ENCODE data around the gene CDC14A.
"Not testable (repeated sequence)": the region's sequence is repeated elsewhere in the genome, so short reads cannot be mapped to it uniquely, and the experiment has no call there.

Gene CDC14A

GRCh38 chr1:100366209-100366525 lies 13.9 kb downstream of the CDC14A start:
- Mint-ChIP-seq H3K4me1 (ENCODE audit: low read depth) (peaks cover 61% of the 10 kb centered on the region), H3K27ac (no peak overlapping the region), H3K9me3 (peaks cover 3% of the 10 kb centered on the region), H3K36me3 (ENCODE audit: low read depth) (peaks cover 55% of the 10 kb centered on the region), H3K4me3 (no peak overlapping the region), H3K27me3 (no peaks in the 10 kb centered on the region)

DNA sequence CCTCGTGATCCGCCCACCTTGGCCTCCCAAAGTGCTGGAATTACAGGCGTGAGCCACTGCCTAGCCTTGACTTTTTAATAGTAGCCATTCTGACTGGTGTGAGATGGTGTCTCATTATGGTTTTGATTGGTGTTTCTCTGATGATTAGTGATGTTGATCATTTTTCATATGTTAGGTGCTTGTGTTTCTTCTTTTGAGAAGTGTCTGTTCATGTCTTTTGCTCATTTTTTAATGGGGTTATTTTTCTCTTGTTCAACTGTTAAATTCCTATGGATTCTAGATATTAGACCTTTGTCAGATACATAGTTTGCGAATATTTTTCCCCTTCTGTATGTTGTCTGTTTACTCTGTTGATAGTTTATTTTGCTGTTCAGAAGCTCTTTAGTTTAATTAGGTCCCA lies 17.0 kb downstream of the CDC14A start:
- H3K4me3 Mint-ChIP-seq, H3K27me3 Mint-ChIP-seq, H3K9me3 Mint-ChIP-seq, H3K27ac Mint-ChIP-seq: not testable (repeated sequence)
- Mint-ChIP-seq H3K36me3 (ENCODE audit: low read depth) (peaks cover 57% of the 10 kb centered on the region), H3K4me1 (ENCODE audit: low read depth) (peaks cover 65% of the 10 kb centered on the region)

DNA sequence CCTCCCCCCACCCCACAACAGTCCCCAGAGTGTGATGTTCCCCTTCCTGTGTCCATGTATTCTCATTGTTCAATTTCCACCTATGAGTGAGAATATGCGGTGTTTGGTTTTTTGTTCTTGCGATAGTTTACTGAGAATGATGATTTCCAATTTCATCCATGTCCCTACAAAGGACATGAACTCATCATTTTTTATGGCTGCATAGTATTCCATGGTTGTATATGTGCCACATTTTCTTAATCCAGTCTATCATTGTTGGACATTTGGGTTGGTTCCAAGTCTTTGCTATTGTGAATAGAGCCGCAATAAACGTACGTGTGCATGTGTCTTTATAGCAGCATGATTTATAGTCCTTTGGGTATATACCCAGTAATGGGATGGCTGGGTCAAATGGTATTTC lies 21.6 kb downstream of the CDC14A start:
- Mint-ChIP-seq H3K36me3 (ENCODE audit: low read depth) (peaks cover 52% of the 10 kb centered on the region), H3K4me1 (ENCODE audit: low read depth) (peaks cover 73% of the 10 kb centered on the region), H3K9me3 (peaks cover 11% of the 10 kb centered on the region)
- H3K4me3 Mint-ChIP-seq, H3K27ac Mint-ChIP-seq, H3K27me3 Mint-ChIP-seq: not testable (repeated sequence)

DNA sequence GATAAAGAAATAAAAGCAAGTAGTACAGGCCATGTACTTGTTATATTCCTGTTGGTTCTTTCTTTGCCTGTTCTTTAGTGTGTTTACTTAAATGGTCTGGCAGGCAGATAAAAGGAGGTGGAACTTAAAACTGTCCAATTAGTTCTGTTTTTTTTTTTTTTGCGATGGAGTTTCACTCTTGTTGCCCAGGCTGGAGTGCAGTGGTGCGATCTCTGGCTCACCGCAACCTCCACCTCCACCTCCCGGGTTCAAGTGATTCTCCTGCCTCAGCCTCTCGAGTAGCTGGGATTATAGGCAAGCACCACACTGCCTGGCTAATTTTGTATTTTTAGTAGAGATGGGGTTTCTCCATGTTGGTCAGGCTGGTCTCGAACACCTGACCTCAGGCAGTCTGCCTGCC lies 24.6 kb downstream of the CDC14A start:
- not testable (repeated sequence) for H3K27me3 Mint-ChIP-seq, H3K9me3 Mint-ChIP-seq, H3K27ac Mint-ChIP-seq, H3K4me3 Mint-ChIP-seq
- Mint-ChIP-seq H3K4me1 (ENCODE audit: low read depth) (peaks cover 74% of the 10 kb centered on the region), H3K36me3 (ENCODE audit: low read depth) (peaks cover 56% of the 10 kb centered on the region)

GRCh38 chr1:100377590-100378361 lies 25.5 kb downstream of the CDC14A start:
- Mint-ChIP-seq H3K4me3 (peak overlapping the region; percentile 30), H3K27ac (peak overlapping the region; percentile 83), H3K36me3 (ENCODE audit: low read depth) (peaks cover 50% of the 10 kb centered on the region), H3K9me3 (peaks cover 8% of the 10 kb centered on the region), H3K4me1 (ENCODE audit: low read depth) (peaks cover 72% of the 10 kb centered on the region), H3K27me3 (no peaks in the 10 kb centered on the region)

- Mint-ChIP-seq H3K4me3 (no peak overlapping the region), H3K27ac (no peak overlapping the region), H3K27me3 (no peaks in the 10 kb centered on the region), H3K36me3 (ENCODE audit: low read depth) (peaks cover 51% of the 10 kb centered on the region), H3K9me3 (peaks cover 8% of the 10 kb centered on the region), H3K4me1 (ENCODE audit: low read depth) (peaks cover 76% of the 10 kb centered on the region)
These were observed 26.6 kb downstream of the CDC14A start for GRCh38 chr1:100378956-100379355.

- H3K36me3 Mint-ChIP-seq (ENCODE audit: low read depth): peaks cover 41% of the 10 kb centered on the region
- H3K27ac Mint-ChIP-seq: no peak overlapping the region
- H3K27me3 Mint-ChIP-seq: no peaks in the 10 kb centered on the region
- no peak overlapping the region for H3K4me3 Mint-ChIP-seq
- no peaks in the 10 kb centered on the region for H3K9me3 Mint-ChIP-seq
- H3K4me1 Mint-ChIP-seq (ENCODE audit: low read depth): peaks cover 81% of the 10 kb centered on the region
These were observed 28.3 kb downstream of the CDC14A start for GRCh38 chr1:100380635-100381034.

DNA sequence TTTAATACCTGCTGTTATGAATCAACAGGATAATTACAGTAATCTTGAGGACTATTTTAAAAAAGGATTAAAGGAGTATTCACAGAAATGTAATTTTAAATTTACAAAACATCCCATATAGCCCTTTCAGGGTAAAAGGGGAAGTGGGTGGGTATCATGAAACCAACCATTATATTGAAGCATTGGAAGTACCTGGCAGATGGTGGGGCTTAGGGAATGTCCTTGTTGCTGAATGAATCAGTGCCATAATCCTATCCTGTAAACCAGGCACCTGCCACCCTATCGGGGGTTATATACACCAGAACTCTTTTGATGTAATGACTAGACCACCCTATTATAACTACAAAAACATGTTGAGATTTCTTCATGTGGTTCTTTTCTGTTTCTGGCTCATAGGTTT lies 30.4 kb downstream of the CDC14A start:
- H3K4me1 Mint-ChIP-seq (ENCODE audit: low read depth): peaks cover 84% of the 10 kb centered on the region
- H3K9me3 Mint-ChIP-seq: no peaks in the 10 kb centered on the region
- H3K4me3 Mint-ChIP-seq: no peak overlapping the region
- no peaks in the 10 kb centered on the region for H3K27me3 Mint-ChIP-seq
- H3K27ac Mint-ChIP-seq: no peak overlapping the region
- peaks cover 35% of the 10 kb centered on the region for H3K36me3 Mint-ChIP-seq (ENCODE audit: low read depth)

- peak overlapping the region; percentile 37 for H3K27ac Mint-ChIP-seq
- H3K4me1 Mint-ChIP-seq (ENCODE audit: low read depth): peaks cover 82% of the 10 kb centered on the region
- H3K4me3 Mint-ChIP-seq: no peak overlapping the region
- peaks cover 34% of the 10 kb centered on the region for H3K36me3 Mint-ChIP-seq (ENCODE audit: low read depth)
- no peaks in the 10 kb centered on the region for H3K9me3 Mint-ChIP-seq
- H3K27me3 Mint-ChIP-seq: no peaks in the 10 kb centered on the region
These were observed 31.6 kb downstream of the CDC14A start for GRCh38 chr1:100383743-100384405.

- no peaks in the 10 kb centered on the region for H3K9me3 Mint-ChIP-seq
- no peaks in the 10 kb centered on the region for H3K27me3 Mint-ChIP-seq
- peaks cover 83% of the 10 kb centered on the region for H3K4me1 Mint-ChIP-seq (ENCODE audit: low read depth)
- H3K4me3 Mint-ChIP-seq: peak overlapping the region; percentile 69
- peak overlapping the region; percentile 53 for H3K27ac Mint-ChIP-seq
- H3K36me3 Mint-ChIP-seq (ENCODE audit: low read depth): peaks cover 17% of the 10 kb centered on the region
These were observed 34.9 kb downstream of the CDC14A start for GRCh38 chr1:100387209-100387608.

DNA sequence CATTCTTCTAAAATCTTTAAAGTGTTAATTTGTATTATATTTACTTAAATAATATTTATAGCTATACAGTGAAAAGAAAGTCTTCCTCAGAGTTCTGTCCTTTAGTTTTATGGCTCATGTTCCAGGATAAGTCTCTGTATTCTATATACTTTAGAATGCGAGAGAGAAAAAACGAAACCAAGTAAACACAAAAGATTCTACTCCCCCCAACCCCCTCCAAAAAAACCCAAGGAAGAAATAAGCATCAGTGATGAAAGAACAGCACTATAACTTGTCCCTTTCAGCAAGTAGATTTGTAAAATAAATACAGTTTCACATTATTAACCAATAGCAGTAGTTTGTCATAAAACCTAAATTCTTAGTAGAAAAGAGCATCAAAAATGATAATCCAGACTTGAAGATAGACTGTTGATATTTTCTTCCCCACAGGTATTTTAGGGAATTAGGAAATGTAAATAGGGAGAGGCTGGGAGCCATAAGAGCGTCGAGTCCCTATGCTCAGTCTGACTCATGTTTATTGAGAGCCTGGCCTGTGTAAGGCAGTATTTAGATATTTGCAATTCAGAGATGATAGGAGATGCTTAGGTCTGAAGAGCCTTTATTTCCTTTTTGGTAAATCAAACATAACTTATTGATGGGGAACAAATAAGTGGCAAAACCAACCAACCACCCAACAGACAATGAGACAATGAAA lies 35.5 kb downstream of the CDC14A start:
- no peaks in the 10 kb centered on the region for H3K27me3 Mint-ChIP-seq
- peak overlapping the region; percentile 66 for H3K4me3 Mint-ChIP-seq
- peak overlapping the region; percentile 45 for H3K27ac Mint-ChIP-seq
- H3K9me3 Mint-ChIP-seq: no peaks in the 10 kb centered on the region
- H3K36me3 Mint-ChIP-seq (ENCODE audit: low read depth): peaks cover 18% of the 10 kb centered on the region
- H3K4me1 Mint-ChIP-seq (ENCODE audit: low read depth): peaks cover 83% of the 10 kb centered on the region

- Mint-ChIP-seq H3K36me3 (ENCODE audit: low read depth) (peaks cover 21% of the 10 kb centered on the region), H3K9me3 (no peaks in the 10 kb centered on the region), H3K4me3 (no peak overlapping the region), H3K27ac (no peak overlapping the region), H3K27me3 (no peaks in the 10 kb centered on the region), H3K4me1 (ENCODE audit: low read depth) (peaks cover 85% of the 10 kb centered on the region)
These were observed 38.2 kb downstream of the CDC14A start for GRCh38 chr1:100390531-100390930.

- no peak overlapping the region for H3K27ac Mint-ChIP-seq
- H3K36me3 Mint-ChIP-seq (ENCODE audit: low read depth): peaks cover 21% of the 10 kb centered on the region
- no peaks in the 10 kb centered on the region for H3K9me3 Mint-ChIP-seq
These were observed 39.4 kb downstream of the CDC14A start for GRCh38 chr1:100391675-100392074.

DNA sequence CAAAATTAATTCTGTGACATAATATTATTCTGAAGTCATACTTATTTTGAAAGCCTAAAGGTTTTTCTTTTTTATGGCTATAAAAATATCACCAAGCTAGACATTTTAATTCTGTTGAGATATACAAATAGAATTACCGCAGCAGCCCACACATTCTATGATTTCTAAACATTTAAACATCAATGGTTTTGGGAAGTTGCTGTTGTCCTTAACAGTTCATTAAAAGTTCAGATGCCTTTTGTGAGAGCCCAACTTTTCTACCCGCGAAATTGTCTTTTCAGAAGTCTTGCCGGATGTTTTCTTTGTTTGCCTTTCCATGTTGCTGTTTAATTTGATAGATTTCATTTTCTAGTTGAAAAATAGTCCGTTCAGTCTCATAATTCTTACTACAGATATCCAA lies 40.5 kb downstream of the CDC14A start:
- Mint-ChIP-seq H3K4me1 (ENCODE audit: low read depth) (peaks cover 86% of the 10 kb centered on the region), H3K27ac (peak overlapping the region; percentile 65), H3K9me3 (no peaks in the 10 kb centered on the region), H3K27me3 (no peaks in the 10 kb centered on the region), H3K4me3 (no peak overlapping the region), H3K36me3 (ENCODE audit: low read depth) (peaks cover 21% of the 10 kb centered on the region)

More at GRCh38 chr1:100391675-100392074, 39.4 kb downstream of the CDC14A start:
- Mint-ChIP-seq H3K27me3 (no peaks in the 10 kb centered on the region), H3K4me3 (no peak overlapping the region), H3K4me1 (ENCODE audit: low read depth) (peaks cover 85% of the 10 kb centered on the region)

- H3K27ac Mint-ChIP-seq: peak overlapping the region; percentile 38
- H3K4me3 Mint-ChIP-seq: no peak overlapping the region
- peaks cover 84% of the 10 kb centered on the region for H3K4me1 Mint-ChIP-seq (ENCODE audit: low read depth)
- H3K9me3 Mint-ChIP-seq: no peaks in the 10 kb centered on the region
- H3K36me3 Mint-ChIP-seq (ENCODE audit: low read depth): peaks cover 24% of the 10 kb centered on the region
- H3K27me3 Mint-ChIP-seq: no peaks in the 10 kb centered on the region
These were observed 42.0 kb downstream of the CDC14A start for GRCh38 chr1:100394285-100394684.

Data from stimulated activated naive CD8-positive, alpha-beta T cell treated with anti-CD3 and anti-CD28 coated beads, Interleukin-15, Interleukin-2, amounts not matched to agents 100 ng/mL and 50 ng/mL, for 24 hours (primary cell).